K562 (cell line): ENCODE results near the gene COX5A. TPM values are rescaled to one million over a fixed set of nuclear protein-coding genes. Genes with fewer than 3 reads are reported as not detected.

ENCODE experiments used
- BDP1 ChIP-seq: IDR thresholded peaks from 3 replicates; pipeline ENCODE4 v1.6.1; 2011; ENCODE audit not compliant: insufficient read length, insufficient read depth
- CBX3 ChIP-seq, 2 experiments: IDR thresholded peaks; 1 replicate in 1 of 2; 2 replicates in 1 of 2; pipeline ENCODE4 v1.6.1; 2012; ENCODE audit warnings: inconsistent platforms in 2 of 2, low read length in 2 of 2, borderline replicate concordance in 1 of 2, control low read depth in 1 of 2
- ETV5 ChIP-seq: sonication (generic); formaldehyde crosslinking; IDR thresholded peaks from 2 replicates; pipeline ENCODE4 v1.4.0; 2020; ENCODE audit warnings: low read depth, mild to moderate bottlenecking, missing genetic modification reagents
- FOXP1 ChIP-seq: sonication (generic); formaldehyde crosslinking; IDR thresholded peaks from 2 replicates; pipeline ENCODE4 v1.8.0; 2022; ENCODE audit warnings: mild to moderate bottlenecking, missing genetic modification reagents
- HCFC1 ChIP-seq: IDR thresholded peaks from 2 replicates; pipeline ENCODE4 v1.6.1; 2012; ENCODE audit warnings: low read depth, low read length, improper control_type of control experiment
- IRF2 ChIP-seq: sonication (generic); formaldehyde crosslinking; IDR thresholded peaks from 2 replicates; pipeline ENCODE4 v1.8.1; 2022; ENCODE audit warnings: mild to moderate bottlenecking, missing genetic modification reagents
- NCOA2 ChIP-seq, 2 experiments: fragments of 450-650 bp; IDR thresholded peaks; 2 replicates each; pipeline ENCODE4 v1.6.1; 2018; ENCODE audit warnings: mild to moderate bottlenecking in 2 of 2, moderate library complexity in 1 of 2; ENCODE audit not compliant: partially characterized antibody in 2 of 2
- PHB ChIP-seq: fragments of 250-450 bp; sonication (Bioruptor Pico); IDR thresholded peaks from 2 replicates; pipeline ENCODE4 v1.5.0; 2021
- POLR2AphosphoS2 ChIP-seq: IDR thresholded peaks from 2 replicates; pipeline ENCODE4 v1.6.1; 2012; ENCODE audit warnings: low read length, improper control_type of control experiment
- SMAD3 ChIP-seq: fragments of 450-650 bp; formaldehyde crosslinking; conservative IDR thresholded peaks from 2 replicates; pipeline ENCODE4 v1.4.0; 2020; ENCODE audit warnings: mild to moderate bottlenecking
- ZFP1 ChIP-seq: fragments of 450-650 bp; formaldehyde crosslinking; IDR thresholded peaks from 2 replicates; pipeline ENCODE4 v1.4.0; 2020; ENCODE audit warnings: mild to moderate bottlenecking, mixed read lengths
- ZFP36 ChIP-seq: fragments of 150-350 bp; IDR thresholded peaks from 2 replicates; pipeline ENCODE4 v1.6.1; 2018; ENCODE audit warnings: low read length, low read depth; ENCODE audit not compliant: partially characterized antibody
- ZNF311 ChIP-seq: fragments of 250-450 bp; sonication (Bioruptor Pico); IDR thresholded peaks from 2 replicates; pipeline ENCODE4 v1.4.0; 2020; ENCODE audit warnings: mild to moderate bottlenecking, moderate library complexity
- ZNF586 ChIP-seq: fragments of 450-650 bp; formaldehyde crosslinking; conservative IDR thresholded peaks from 2 replicates; pipeline ENCODE4 v1.4.0; 2020; ENCODE audit warnings: mild to moderate bottlenecking, moderate library complexity
- ZNF77 ChIP-seq: fragments of 250-450 bp; sonication (Bioruptor Pico); IDR thresholded peaks from 2 replicates; pipeline ENCODE4 v1.5.0; 2020
- polyA plus RNA-seq, 8 experiments: library from polyadenylated mRNA; depleted of rRNA in 4 of 8; stranded (reverse) in 5 of 8; unstranded in 3 of 8; fragments of >200 nt; fragmentation: Nextera tagmentation in 2 of 8; fragmentation: Illumina TruSeq in 1 of 8; extraction: Ambion mirVana in 2 of 8; extraction: Trizol in 1 of 8; gene quantifications; 2 replicates each; pipeline versions ENCODE4 v1.2.1 to v1.2.3, GENCODE V29; 2011 to 2014; ENCODE audit warnings: inconsistent platforms in 1 of 8, missing spikeins in 1 of 8
- total RNA-seq, 7 experiments: library from RNA; depleted of rRNA in 6 of 7; stranded (reverse); fragments of >200 nt in 6 of 7; fragmentation: Illumina TruSeq in 2 of 7; extraction: Trizol in 2 of 7; gene quantifications; 2 replicates each; pipeline versions ENCODE4 v1.2.1 to v1.2.3, GENCODE V29; 2011 to 2021; ENCODE audit warnings: low replicate concordance in 1 of 7
- TF ChIP-seq, protein P1 (sequence below): sonication (generic); formaldehyde crosslinking; IDR thresholded peaks from 2 replicates; pipeline ENCODE4 v1.9.0; 2022; ENCODE audit warnings: mild to moderate bottlenecking, missing genetic modification reagents
- TF ChIP-seq, protein P2 (sequence below): sonication (generic); formaldehyde crosslinking; IDR thresholded peaks from 2 replicates; pipeline ENCODE4 v1.8.0; 2022; ENCODE audit warnings: mild to moderate bottlenecking, missing genetic modification reagents, borderline replicate concordance
- TF ChIP-seq, protein P3 (sequence below): fragments of 250-450 bp; sonication (Bioruptor Pico); IDR thresholded peaks from 2 replicates; pipeline ENCODE4 v1.4.0; 2020; ENCODE audit warnings: borderline replicate concordance
- TF ChIP-seq, protein P4 (sequence below): sonication (generic); formaldehyde crosslinking; IDR thresholded peaks from 2 replicates; pipeline ENCODE4 v1.8.0; 2023; ENCODE audit warnings: missing genetic modification reagents, mild to moderate bottlenecking, borderline replicate concordance

The COX5A gene
- total and polyA plus RNA-seq, 9 of the 15 experiments (the other 6 are each of a cell fraction or from before 2014, with no cell fraction given), result 86.8 to 553 (median 371) TPM

DNA sequence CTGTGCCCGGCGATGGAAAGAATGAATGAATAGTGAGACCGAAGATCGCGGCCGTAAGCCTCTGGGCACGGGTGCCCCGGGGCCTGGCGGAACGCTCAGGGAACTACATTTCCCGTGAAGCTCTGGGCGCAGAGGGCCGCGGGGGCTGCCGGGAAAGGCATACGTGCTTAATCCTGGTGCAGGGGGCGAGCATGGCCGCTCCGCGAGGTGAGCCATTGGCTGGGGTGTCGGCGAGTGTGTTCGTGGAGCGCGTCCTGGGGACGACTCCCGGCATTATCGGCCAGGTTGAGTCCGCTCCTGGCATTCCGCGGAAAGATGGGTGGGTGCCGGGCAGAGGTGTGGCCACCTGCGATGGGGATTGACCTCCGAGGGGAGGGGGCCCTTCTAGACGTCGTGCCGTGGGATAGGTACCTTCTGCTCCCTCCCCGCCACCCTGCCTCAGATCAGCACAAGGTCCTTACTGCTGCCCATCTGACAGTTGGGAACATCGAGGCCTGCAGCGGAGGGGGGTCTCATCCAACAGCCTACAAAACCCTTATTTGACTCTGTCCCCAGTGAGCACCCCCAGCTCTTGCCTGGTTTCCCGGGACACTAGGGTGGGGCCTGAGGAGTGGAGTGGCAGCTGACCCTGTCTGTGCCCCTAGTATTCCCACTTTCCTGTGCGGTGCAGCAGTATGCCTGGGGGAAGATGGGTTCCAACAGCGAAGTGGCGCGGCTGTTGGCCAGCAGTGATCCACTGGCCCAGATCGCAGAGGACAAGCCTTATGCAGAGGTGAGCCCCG is 47.8 kb downstream of the COX5A start, which contains the start of gene MPI (continued):
- TF ChIP-seq, protein P1, sequence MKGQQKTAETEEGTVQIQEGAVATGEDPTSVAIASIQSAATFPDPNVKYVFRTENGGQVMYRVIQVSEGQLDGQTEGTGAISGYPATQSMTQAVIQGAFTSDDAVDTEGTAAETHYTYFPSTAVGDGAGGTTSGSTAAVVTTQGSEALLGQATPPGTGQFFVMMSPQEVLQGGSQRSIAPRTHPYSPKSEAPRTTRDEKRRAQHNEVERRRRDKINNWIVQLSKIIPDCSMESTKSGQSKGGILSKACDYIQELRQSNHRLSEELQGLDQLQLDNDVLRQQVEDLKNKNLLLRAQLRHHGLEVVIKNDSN (CRISPR knock-in tag), result peak; percentile 33; the same call in 1 of the 2 replicates
- TF ChIP-seq CBX3 (IDR thresholded peaks at IDR 0.05; ENCODE audit: borderline replicate concordance in 1 of 2, low read length in 2 of 2) (no peak), ZFP1 (no peak), NCOA2 (IDR thresholded peaks at IDR 0.05; ENCODE audit: partially characterized antibody in 2 of 2) (no peak), BDP1 (no peak), FOXP1 (CRISPR knock-in tag) (0 out of 2 replicates have a peak, but pooled peaks have one; percentile 75), ZNF77 (CRISPR knock-in tag) (no peak), ETV5 (CRISPR knock-in tag) (no peak), PHB (CRISPR knock-in tag) (no peak), SMAD3 (CRISPR knock-in tag) (no peak), ZNF586 (CRISPR knock-in tag) (no peak), ZNF311 (CRISPR knock-in tag) (no peak), IRF2 (CRISPR knock-in tag) (no peak), ZFP36 (no peak), HCFC1 (peak; percentile 95), POLR2AphosphoS2 (peak; percentile 56; the same call in 1 of the 2 replicates)
- TF ChIP-seq, protein P2, sequence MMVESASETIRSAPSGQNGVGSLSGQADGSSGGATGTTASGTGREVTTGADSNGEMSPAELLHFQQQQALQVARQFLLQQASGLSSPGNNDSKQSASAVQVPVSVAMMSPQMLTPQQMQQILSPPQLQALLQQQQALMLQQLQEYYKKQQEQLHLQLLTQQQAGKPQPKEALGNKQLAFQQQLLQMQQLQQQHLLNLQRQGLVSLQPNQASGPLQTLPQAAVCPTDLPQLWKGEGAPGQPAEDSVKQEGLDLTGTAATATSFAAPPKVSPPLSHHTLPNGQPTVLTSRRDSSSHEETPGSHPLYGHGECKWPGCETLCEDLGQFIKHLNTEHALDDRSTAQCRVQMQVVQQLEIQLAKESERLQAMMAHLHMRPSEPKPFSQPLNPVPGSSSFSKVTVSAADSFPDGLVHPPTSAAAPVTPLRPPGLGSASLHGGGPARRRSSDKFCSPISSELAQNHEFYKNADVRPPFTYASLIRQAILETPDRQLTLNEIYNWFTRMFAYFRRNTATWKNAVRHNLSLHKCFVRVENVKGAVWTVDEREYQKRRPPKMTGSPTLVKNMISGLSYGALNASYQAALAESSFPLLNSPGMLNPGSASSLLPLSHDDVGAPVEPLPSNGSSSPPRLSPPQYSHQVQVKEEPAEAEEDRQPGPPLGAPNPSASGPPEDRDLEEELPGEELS (CRISPR knock-in tag), result no peak
- TF ChIP-seq, protein P3, sequence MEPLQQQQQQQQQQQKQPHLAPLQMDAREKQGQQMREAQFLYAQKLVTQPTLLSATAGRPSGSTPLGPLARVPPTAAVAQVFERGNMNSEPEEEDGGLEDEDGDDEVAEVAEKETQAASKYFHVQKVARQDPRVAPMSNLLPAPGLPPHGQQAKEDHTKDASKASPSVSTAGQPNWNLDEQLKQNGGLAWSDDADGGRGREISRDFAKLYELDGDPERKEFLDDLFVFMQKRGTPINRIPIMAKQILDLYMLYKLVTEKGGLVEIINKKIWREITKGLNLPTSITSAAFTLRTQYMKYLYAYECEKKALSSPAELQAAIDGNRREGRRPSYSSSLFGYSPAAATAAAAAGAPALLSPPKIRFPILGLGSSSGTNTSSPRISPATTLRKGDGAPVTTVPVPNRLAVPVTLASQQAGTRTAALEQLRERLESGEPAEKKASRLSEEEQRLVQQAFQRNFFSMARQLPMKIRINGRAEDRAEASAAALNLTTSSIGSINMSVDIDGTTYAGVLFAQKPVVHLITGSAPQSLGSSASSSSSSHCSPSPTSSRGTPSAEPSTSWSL, result no peak
- TF ChIP-seq, protein P4, sequence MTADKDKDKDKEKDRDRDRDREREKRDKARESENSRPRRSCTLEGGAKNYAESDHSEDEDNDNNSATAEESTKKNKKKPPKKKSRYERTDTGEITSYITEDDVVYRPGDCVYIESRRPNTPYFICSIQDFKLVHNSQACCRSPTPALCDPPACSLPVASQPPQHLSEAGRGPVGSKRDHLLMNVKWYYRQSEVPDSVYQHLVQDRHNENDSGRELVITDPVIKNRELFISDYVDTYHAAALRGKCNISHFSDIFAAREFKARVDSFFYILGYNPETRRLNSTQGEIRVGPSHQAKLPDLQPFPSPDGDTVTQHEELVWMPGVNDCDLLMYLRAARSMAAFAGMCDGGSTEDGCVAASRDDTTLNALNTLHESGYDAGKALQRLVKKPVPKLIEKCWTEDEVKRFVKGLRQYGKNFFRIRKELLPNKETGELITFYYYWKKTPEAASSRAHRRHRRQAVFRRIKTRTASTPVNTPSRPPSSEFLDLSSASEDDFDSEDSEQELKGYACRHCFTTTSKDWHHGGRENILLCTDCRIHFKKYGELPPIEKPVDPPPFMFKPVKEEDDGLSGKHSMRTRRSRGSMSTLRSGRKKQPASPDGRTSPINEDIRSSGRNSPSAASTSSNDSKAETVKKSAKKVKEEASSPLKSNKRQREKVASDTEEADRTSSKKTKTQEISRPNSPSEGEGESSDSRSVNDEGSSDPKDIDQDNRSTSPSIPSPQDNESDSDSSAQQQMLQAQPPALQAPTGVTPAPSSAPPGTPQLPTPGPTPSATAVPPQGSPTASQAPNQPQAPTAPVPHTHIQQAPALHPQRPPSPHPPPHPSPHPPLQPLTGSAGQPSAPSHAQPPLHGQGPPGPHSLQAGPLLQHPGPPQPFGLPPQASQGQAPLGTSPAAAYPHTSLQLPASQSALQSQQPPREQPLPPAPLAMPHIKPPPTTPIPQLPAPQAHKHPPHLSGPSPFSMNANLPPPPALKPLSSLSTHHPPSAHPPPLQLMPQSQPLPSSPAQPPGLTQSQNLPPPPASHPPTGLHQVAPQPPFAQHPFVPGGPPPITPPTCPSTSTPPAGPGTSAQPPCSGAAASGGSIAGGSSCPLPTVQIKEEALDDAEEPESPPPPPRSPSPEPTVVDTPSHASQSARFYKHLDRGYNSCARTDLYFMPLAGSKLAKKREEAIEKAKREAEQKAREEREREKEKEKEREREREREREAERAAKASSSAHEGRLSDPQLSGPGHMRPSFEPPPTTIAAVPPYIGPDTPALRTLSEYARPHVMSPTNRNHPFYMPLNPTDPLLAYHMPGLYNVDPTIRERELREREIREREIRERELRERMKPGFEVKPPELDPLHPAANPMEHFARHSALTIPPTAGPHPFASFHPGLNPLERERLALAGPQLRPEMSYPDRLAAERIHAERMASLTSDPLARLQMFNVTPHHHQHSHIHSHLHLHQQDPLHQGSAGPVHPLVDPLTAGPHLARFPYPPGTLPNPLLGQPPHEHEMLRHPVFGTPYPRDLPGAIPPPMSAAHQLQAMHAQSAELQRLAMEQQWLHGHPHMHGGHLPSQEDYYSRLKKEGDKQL (CRISPR knock-in tag), result no peak
